A673 (cell line): ENCODE measurements around the gene MYLK2.

Experiments
- CTCF ChIP-seq: fragments of 300-800, 200-600 bp; sonication (generic); conservative IDR thresholded peaks from 2 replicates; pipeline ENCODE4 v1.5.1; 2017; ENCODE audit warnings: low read depth, mild to moderate bottlenecking, antibody characterized with exemption, low read length, moderate library complexity, mixed read lengths
- EZH2 ChIP-seq: fragments of 200-600 bp; sonication (generic); IDR thresholded peaks from 2 replicates; pipeline ENCODE4 v1.6.1; 2017; ENCODE audit warnings: borderline replicate concordance, low read depth, mild to moderate bottlenecking, mixed read lengths, antibody characterized with exemption, low read length; ENCODE audit not compliant: poor library complexity, severe bottlenecking

- TF ChIP-seq CTCF, result no peak
- TF ChIP-seq EZH2, result no peak
These were observed 20.8 kb downstream of the MYLK2 start for GRCh38 chr20:31839782-31840487.
